Lower leg skin (tissue), 3 donors: ENCODE data around the gene RACGAP1.

Experiments
- POLR2A ChIP-seq, 2 donors: fragments of 450-650 bp; IDR thresholded peaks; one replicate each; pipeline ENCODE4 v1.6.1; 2016 to 2017; ENCODE audit warnings: antibody characterized with exemption in 2 of 2, mild to moderate bottlenecking in 1 of 2, moderate library complexity in 1 of 2
- TF ChIP-seq, protein P1 (sequence below), 3 donors: fragments of 450-650 bp; IDR thresholded peaks; one replicate each; pipeline ENCODE4 v1.5.1; 2016; ENCODE audit warnings: antibody characterized with exemption in 3 of 3, mild to moderate bottlenecking in 3 of 3, moderate library complexity in 2 of 3

DNA sequence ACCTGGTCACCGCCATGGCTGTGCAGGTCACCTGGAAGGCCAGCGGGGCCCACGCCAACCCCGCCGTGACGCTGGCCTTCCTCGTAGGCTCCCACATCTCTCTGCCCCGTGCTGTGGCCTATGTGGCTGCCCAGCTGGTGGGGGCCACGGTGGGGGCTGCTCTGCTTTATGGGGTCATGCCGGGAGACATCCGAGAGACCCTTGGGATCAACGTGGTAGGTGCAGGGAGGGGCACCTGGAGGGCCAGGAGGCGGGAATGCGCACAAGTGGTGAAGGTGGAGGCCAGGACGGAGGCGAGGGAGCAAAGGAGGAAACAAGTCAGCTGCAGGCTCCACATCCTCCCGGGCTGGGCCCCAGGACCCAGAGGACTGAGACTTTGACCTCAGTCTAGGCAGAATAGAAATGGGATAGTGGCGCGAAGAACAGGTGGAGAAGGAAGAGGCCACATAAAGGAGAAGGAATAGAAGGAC, 51.9 kb downstream of the RACGAP1 start:
- no peak for TF ChIP-seq POLR2A (IDR thresholded peaks at IDR 0.05)
- TF ChIP-seq, protein P1, sequence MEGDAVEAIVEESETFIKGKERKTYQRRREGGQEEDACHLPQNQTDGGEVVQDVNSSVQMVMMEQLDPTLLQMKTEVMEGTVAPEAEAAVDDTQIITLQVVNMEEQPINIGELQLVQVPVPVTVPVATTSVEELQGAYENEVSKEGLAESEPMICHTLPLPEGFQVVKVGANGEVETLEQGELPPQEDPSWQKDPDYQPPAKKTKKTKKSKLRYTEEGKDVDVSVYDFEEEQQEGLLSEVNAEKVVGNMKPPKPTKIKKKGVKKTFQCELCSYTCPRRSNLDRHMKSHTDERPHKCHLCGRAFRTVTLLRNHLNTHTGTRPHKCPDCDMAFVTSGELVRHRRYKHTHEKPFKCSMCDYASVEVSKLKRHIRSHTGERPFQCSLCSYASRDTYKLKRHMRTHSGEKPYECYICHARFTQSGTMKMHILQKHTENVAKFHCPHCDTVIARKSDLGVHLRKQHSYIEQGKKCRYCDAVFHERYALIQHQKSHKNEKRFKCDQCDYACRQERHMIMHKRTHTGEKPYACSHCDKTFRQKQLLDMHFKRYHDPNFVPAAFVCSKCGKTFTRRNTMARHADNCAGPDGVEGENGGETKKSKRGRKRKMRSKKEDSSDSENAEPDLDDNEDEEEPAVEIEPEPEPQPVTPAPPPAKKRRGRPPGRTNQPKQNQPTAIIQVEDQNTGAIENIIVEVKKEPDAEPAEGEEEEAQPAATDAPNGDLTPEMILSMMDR (IDR thresholded peaks at IDR 0.05), result no peak
